ENCODE results near the gene CRADD.

The CRADD gene

DNA sequence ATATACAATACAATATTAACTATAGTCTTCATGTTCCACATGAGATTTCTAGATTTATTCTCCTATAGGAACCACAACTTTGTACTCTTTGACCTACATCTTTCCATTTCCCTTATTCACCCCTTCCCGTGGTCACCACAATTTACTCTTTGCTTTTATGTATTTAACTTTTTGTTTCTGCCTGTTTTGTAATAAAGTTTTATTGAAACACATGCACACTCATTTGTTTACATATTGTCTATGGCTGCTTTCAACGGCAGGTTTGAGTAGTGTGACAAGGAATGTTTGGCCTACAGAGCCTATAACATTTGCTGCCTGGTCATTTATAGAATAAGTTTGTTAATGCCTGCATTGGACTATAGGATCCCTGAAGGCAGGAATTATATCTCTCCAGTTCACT lies 231.1 kb downstream of the CRADD start:
- Histone ChIP-seq H3K9me3 (ENCODE audit: insufficient read depth, low read length, severe bottlenecking) (no peaks in the 10 kb centered on the region), H4K20me1 (ENCODE audit: insufficient read depth, low read length) (no peaks in the 10 kb centered on the region), H2AFZ (ENCODE audit: low read depth, low read length) (no peak overlapping the region), H3K27ac (ENCODE audit: low read length) (no peak overlapping the region), H3K4me1 (ENCODE audit: insufficient read depth, low read length) (peaks cover 17% of the 10 kb centered on the region), H3K79me2 (ENCODE audit: insufficient read depth, low read length) (no peaks in the 10 kb centered on the region), H3K36me3 (ENCODE audit: insufficient read depth, low read length) (no peaks in the 10 kb centered on the region), H3K4me2 (ENCODE audit: insufficient read depth, low read length) (no peak overlapping the region), H3K9ac (ENCODE audit: low read depth, low read length) (no peak overlapping the region), H3K27me3 (ENCODE audit: insufficient read depth, low read length, poor library complexity) (no peaks in the 10 kb centered on the region), H3K4me3 (ENCODE audit: low read depth in 1 of 2, low read length in 2 of 2) (no peak overlapping the region)
- no peak for DNase-seq
- no peak for ATAC-seq (ENCODE audit: insufficient read depth, low read depth)
- TF ChIP-seq, protein P1, sequence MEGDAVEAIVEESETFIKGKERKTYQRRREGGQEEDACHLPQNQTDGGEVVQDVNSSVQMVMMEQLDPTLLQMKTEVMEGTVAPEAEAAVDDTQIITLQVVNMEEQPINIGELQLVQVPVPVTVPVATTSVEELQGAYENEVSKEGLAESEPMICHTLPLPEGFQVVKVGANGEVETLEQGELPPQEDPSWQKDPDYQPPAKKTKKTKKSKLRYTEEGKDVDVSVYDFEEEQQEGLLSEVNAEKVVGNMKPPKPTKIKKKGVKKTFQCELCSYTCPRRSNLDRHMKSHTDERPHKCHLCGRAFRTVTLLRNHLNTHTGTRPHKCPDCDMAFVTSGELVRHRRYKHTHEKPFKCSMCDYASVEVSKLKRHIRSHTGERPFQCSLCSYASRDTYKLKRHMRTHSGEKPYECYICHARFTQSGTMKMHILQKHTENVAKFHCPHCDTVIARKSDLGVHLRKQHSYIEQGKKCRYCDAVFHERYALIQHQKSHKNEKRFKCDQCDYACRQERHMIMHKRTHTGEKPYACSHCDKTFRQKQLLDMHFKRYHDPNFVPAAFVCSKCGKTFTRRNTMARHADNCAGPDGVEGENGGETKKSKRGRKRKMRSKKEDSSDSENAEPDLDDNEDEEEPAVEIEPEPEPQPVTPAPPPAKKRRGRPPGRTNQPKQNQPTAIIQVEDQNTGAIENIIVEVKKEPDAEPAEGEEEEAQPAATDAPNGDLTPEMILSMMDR (IDR thresholded peaks at IDR 0.05; ENCODE audit: borderline replicate concordance, extremely low read depth, low read length, poor library complexity, severe bottlenecking) = no peak
- no peak for TF ChIP-seq EZH2 (IDR thresholded peaks at IDR 0.05; ENCODE audit: borderline replicate concordance, low read depth, low read length, severe bottlenecking)

DNA sequence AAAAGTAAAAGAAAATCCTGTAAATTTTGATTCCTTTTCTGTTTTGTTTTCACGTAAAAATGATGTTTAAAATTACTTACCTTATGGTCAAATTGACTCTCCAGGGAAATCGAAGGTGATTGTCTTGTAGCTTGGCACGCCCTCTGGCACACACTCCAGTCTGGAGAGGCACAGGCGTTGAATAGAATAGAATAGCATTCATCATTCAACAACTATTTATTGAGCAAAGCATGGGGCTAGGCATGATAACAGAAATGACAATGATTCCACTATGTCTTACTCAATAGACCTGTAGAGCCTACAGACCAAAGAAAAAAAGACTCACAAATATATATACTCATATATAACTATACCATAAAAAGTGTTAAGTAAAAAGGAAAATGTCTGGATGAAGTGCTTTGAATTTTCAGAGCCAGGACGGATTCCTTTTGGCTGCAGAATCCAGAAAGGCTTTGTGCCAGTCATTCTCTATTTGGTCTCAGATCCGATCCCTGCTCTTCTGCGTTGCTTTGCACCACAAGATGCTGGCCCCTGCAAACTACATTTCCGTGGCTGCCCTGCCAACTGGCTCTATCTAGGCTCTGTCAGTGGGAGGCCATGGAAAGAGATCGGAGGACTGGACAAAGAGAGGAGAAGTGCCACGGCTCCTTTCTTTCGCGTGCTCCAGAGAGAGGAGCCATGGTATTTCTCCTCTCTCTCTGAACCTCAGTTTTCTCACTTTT lies 231.8 kb downstream of the CRADD start:
- Histone ChIP-seq H3K9me3 (ENCODE audit: insufficient read depth, low read length, severe bottlenecking) (no peaks in the 10 kb centered on the region), H3K27me3 (ENCODE audit: insufficient read depth, low read length, poor library complexity) (no peaks in the 10 kb centered on the region), H2AFZ (ENCODE audit: low read depth, low read length) (no peak overlapping the region), H3K4me2 (ENCODE audit: insufficient read depth, low read length) (no peak overlapping the region), H3K27ac (ENCODE audit: low read length) (no peak overlapping the region), H3K79me2 (ENCODE audit: insufficient read depth, low read length) (no peaks in the 10 kb centered on the region), H3K36me3 (ENCODE audit: insufficient read depth, low read length) (no peaks in the 10 kb centered on the region), H4K20me1 (ENCODE audit: insufficient read depth, low read length) (no peaks in the 10 kb centered on the region), H3K9ac (ENCODE audit: low read depth, low read length) (no peak overlapping the region), H3K4me3 (ENCODE audit: low read depth in 1 of 2, low read length in 2 of 2) (no peak overlapping the region), H3K4me1 (ENCODE audit: insufficient read depth, low read length) (peaks cover 10% of the 10 kb centered on the region)
- ATAC-seq (ENCODE audit: insufficient read depth, low read depth) (no peak), DNase-seq (no peak)
- TF ChIP-seq, protein P1 (IDR thresholded peaks at IDR 0.05; ENCODE audit: borderline replicate concordance, extremely low read depth, low read length, poor library complexity, severe bottlenecking) = no peak
- no peak for TF ChIP-seq EZH2 (IDR thresholded peaks at IDR 0.05; ENCODE audit: borderline replicate concordance, low read depth, low read length, severe bottlenecking)

DNA sequence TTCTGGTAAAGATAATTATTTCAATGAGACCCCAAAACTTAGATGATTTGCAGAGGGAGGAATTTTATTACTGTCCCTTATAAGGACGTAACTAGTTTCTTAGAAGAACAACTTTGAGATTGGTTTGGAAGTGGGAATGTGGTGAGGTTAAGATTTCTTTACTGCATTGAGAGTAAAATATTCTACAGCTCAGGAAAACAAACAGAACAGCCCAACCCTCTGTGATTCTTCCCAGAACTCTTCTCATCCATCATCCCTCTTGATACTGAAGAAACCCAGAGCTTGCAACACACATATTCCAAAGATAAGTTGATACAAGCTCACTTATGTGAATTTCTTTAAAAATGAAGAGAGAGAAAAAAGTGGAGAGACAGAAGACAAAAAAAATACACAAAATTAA lies 234.2 kb downstream of the CRADD start:
- TF ChIP-seq, protein P1 (IDR thresholded peaks at IDR 0.05; ENCODE audit: borderline replicate concordance, extremely low read depth, low read length, poor library complexity, severe bottlenecking) = no peak
- TF ChIP-seq EZH2 (IDR thresholded peaks at IDR 0.05; ENCODE audit: borderline replicate concordance, low read depth, low read length, severe bottlenecking) = no peak
- Histone ChIP-seq H3K27ac (ENCODE audit: low read length) (no peak overlapping the region), H3K9ac (ENCODE audit: low read depth, low read length) (no peak overlapping the region), H2AFZ (ENCODE audit: low read depth, low read length) (no peak overlapping the region), H3K79me2 (ENCODE audit: insufficient read depth, low read length) (no peaks in the 10 kb centered on the region), H3K36me3 (ENCODE audit: insufficient read depth, low read length) (no peaks in the 10 kb centered on the region), H3K4me3 (ENCODE audit: low read depth in 1 of 2, low read length in 2 of 2) (no peak overlapping the region), H3K9me3 (ENCODE audit: insufficient read depth, low read length, severe bottlenecking) (no peaks in the 10 kb centered on the region), H3K4me1 (ENCODE audit: insufficient read depth, low read length) (peaks cover 3% of the 10 kb centered on the region; the same call in 1 of the 2 replicates), H3K27me3 (ENCODE audit: insufficient read depth, low read length, poor library complexity) (no peaks in the 10 kb centered on the region), H3K4me2 (ENCODE audit: insufficient read depth, low read length) (no peak overlapping the region), H4K20me1 (ENCODE audit: insufficient read depth, low read length) (no peaks in the 10 kb centered on the region)
- ATAC-seq (ENCODE audit: insufficient read depth, low read depth) (no peak), DNase-seq (no peak)

Measured in DND-41 (cell line).